ENCODE measurements around the gene ZNF783. TPM values are rescaled to one million over a fixed set of nuclear protein-coding genes. Genes with fewer than 3 reads are reported as not detected.
"Not testable (repeated sequence)": the region's sequence is repeated elsewhere in the genome, so short reads cannot be mapped to it uniquely, and the experiment has no call there.

Gene ZNF783
- total RNA-seq, 5 donors from 2014 or later (not counting 1 experiment from before 2014, with no cell fraction given) = 31.1 to 49.4 (median 46.6) TPM

DNA sequence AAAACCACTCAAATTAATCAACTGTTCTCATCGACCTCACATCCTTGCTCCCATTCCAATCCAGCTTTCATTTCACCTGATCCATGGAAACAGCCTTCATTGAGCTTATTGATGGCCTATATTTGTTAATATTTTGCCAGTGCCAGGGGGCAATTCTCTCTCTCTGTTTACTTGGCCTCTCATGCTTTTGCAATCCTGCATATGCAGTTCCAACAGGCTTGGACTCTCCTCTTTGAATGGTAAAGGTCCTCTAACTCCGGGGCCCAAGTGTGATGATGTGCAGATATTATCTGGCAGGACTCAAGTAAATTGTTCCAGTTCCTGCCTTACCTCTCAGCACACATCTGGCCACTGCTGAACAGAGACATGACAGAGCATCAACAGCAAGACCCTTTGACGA lies 67.3 kb downstream of the ZNF783 start:
- CTCF ChIA-PET = no interaction called here
- 100% methylated on average over 1 of the region's 3 CpGs for WGBS (ENCODE audit: insufficient coverage)
- no peaks in the 10 kb centered on the region for H3K36me3 Mint-ChIP-seq

DNA sequence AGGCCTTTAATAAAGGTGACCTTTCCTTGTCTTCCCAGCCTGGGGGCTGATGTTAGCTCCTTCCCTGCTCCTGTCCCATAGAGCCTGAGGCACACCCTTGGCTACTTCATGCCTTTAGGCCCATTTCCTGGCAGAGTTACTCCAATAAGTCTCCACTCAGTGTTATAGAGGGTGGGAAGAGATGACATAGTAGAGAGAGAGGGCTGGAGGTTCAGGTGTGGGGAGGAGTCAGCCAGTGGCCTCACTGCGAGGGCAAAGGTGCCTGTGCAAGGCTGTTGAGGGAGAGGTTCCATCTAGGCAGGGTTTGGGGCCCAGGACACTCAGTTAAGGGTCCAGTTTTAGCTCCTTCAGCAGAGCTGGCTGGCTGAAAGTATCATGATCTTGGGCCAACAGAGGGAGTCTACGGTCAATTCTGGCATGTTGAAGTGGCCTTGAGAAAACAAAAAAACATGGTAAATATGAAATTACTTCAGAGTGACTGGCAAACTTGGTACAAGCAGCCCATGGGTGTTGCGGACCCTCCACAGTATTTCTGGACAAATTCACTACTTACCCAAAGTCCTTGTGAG lies 67.9 kb downstream of the ZNF783 start:
- no peak overlapping the region for H3K4me3 Mint-ChIP-seq

More for the DNA sequence above, 67.3 kb downstream of the ZNF783 start:
- H3K27me3 Mint-ChIP-seq = peaks cover 13 to 17% of the 10 kb centered on the region in 2 donors
- no peaks in the 10 kb centered on the region for H3K4me1 ChIP-seq (ENCODE audit: control insufficient read depth in 1 of 2, extremely low read depth in 1 of 2, insufficient read depth in 2 of 2, low read length in 2 of 2)
- peaks cover 0 to 3% (median 0%) of the 10 kb centered on the region in 3 donors for H3K4me1 Mint-ChIP-seq
- DNase-seq (no peak), ATAC-seq (replicated peaks in 1 of 4) (no peak)
- POLR2A ChIA-PET = no interaction called here
- H3K36me3 ChIP-seq (ENCODE audit: control insufficient read depth in 2 of 2, extremely low read depth in 1 of 2, insufficient read depth in 1 of 2, low read length in 1 of 2) = no peaks in the 10 kb centered on the region
- no peak overlapping the region for H3K4me3 ChIP-seq (ENCODE audit: control insufficient read depth in 1 of 2, extremely low read depth in 1 of 2, low read length in 1 of 2)
- H3K27ac Mint-ChIP-seq = no peak overlapping the region
- no peak overlapping the region for H3K4me3 Mint-ChIP-seq
- peaks cover 0 to 6% of the 10 kb centered on the region in 2 experiments for H3K27me3 ChIP-seq (replicated peaks in 1 of 2; ENCODE audit: control insufficient read depth in 2 of 2, extremely low read depth in 1 of 2, insufficient read depth in 2 of 2, low read length in 1 of 2)
- H3K9me3 ChIP-seq = no peaks in the 10 kb centered on the region
- H3K9me3 Mint-ChIP-seq = peaks cover 3 to 4% (median 3%) of the 10 kb centered on the region in 3 donors
- no peak overlapping the region for H3K27ac ChIP-seq (ENCODE audit: low read length)

DNA sequence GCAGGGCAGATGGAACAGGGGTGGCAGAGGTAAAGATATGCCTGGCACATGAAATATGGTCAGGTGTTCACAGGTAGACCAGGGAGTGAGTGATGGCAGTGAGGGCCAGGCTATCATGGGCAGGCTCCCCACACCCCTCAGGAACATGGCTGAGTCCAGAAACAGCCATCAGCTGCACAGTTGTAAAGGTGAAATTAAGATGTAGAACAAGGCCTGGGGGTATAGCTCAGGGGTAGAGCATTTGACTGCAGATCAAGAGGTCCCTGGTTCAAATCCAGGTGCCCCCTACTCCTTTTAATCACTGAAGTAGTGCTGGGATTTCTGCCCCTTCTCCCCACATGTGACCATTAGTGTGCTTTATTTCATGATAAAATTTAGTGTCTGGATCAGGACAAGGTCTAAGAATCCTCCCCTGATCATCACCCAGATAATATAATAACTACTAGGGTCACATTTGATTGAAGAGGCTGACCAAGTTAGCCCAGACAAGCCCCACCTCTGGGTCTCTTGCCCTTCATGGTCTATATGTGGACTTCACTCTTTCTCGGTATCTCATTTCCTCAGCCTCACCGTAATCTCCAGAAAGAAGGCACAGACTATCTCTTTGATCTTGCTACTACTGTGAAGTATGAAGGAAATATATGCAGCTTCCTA lies 69.0 kb downstream of the ZNF783 start:
- Histone ChIP-seq H3K27me3 (replicated peaks in 1 of 2; ENCODE audit: control insufficient read depth in 2 of 2, extremely low read depth in 1 of 2, insufficient read depth in 2 of 2, low read length in 1 of 2) (peaks cover 0 to 6% of the 10 kb centered on the region in 2 experiments), H3K9me3 (no peaks in the 10 kb centered on the region), H3K36me3 (ENCODE audit: control insufficient read depth in 2 of 2, extremely low read depth in 1 of 2, insufficient read depth in 1 of 2, low read length in 1 of 2) (no peaks in the 10 kb centered on the region), H3K4me3 (ENCODE audit: control insufficient read depth in 1 of 2, extremely low read depth in 1 of 2, low read length in 1 of 2) (no peak overlapping the region), H3K27ac (ENCODE audit: low read length) (no peak overlapping the region), H3K4me1 (ENCODE audit: control insufficient read depth in 1 of 2, extremely low read depth in 1 of 2, insufficient read depth in 2 of 2, low read length in 2 of 2) (no peaks in the 10 kb centered on the region)
- ATAC-seq (replicated peaks in 1 of 4) (no peak), DNase-seq (no peak)
- no peak overlapping the region for H3K4me3 Mint-ChIP-seq
- CTCF ChIA-PET = interaction anchor here in 1 of 2 donors (0.6 kb wide), 1 partner anchor 203 kb away, joined by 4 read pairs; no protein-coding TSS in a partner anchor
- no CpG with 5 or more reads among the region's 2 CpGs for WGBS (ENCODE audit: insufficient coverage)
- POLR2A ChIA-PET = no interaction called here
- no peaks in the 10 kb centered on the region for H3K36me3 Mint-ChIP-seq
- no peak overlapping the region for H3K27ac Mint-ChIP-seq
- peaks cover 13 to 17% of the 10 kb centered on the region in 2 donors for H3K27me3 Mint-ChIP-seq
- H3K9me3 Mint-ChIP-seq = peaks cover 3 to 4% (median 3%) of the 10 kb centered on the region in 3 donors
- no peaks in the 10 kb centered on the region for H3K4me1 Mint-ChIP-seq

More for the DNA sequence above, 67.9 kb downstream of the ZNF783 start:
- DNase-seq = no peak
- Histone ChIP-seq H3K4me1 (ENCODE audit: control insufficient read depth in 1 of 2, extremely low read depth in 1 of 2, insufficient read depth in 2 of 2, low read length in 2 of 2) (no peaks in the 10 kb centered on the region), H3K4me3 (ENCODE audit: control insufficient read depth in 1 of 2, extremely low read depth in 1 of 2, low read length in 1 of 2) (no peak overlapping the region), H3K27ac (ENCODE audit: low read length) (no peak overlapping the region), H3K9me3 (no peaks in the 10 kb centered on the region), H3K36me3 (ENCODE audit: control insufficient read depth in 2 of 2, extremely low read depth in 1 of 2, insufficient read depth in 1 of 2, low read length in 1 of 2) (no peaks in the 10 kb centered on the region), H3K27me3 (replicated peaks in 1 of 2; ENCODE audit: control insufficient read depth in 2 of 2, extremely low read depth in 1 of 2, insufficient read depth in 2 of 2, low read length in 1 of 2) (peaks cover 0 to 6% of the 10 kb centered on the region in 2 experiments)
- ChIA-PET CTCF (no interaction called here), POLR2A (no interaction called here)
- peaks cover 3 to 4% (median 3%) of the 10 kb centered on the region in 3 donors for H3K9me3 Mint-ChIP-seq
- WGBS (ENCODE audit: insufficient coverage) = 75% methylated on average over 2 of the region's 3 CpGs
- H3K36me3 Mint-ChIP-seq = no peaks in the 10 kb centered on the region
- H3K27me3 Mint-ChIP-seq = peaks cover 13 to 17% of the 10 kb centered on the region in 2 donors
- H3K27ac Mint-ChIP-seq = no peak overlapping the region
- peaks cover 0 to 3% (median 0%) of the 10 kb centered on the region in 3 donors for H3K4me1 Mint-ChIP-seq
- ATAC-seq (replicated peaks in 1 of 4) = no peak

DNA sequence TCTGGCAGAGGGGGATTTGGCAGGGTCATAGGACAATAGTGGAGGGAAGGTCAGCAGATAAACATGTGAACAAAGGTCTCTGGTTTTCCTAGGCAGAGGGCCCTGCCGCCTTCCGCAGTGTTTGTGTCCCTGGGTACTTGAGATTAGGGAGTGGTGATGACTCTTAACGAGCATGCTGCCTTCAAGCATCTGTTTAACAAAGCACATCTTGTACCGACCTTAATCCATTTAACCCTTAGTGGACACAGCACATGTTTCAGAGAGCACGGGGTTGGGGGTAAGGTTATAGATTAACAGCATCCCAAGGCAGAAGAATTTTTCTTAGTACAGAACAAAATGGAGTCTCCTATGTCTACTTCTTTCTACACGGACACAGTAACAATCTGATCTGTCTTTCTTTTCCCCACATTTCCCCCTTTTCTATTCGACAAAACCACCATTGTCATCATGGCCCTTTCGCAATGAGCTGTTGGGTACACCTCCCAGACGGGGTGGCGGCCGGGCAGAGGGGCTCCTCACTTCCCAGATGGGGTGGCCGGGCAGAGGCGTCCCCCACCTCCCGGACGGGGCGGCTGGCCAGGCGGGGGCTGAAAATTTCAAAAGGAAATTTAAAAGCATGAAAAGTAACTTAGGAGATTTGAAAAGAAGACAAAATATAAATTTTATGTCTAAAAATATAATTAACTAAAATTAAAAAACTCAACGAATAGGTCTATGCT lies 70.8 kb downstream of the ZNF783 start:
- ATAC-seq (replicated peaks in 1 of 4); H3K4me1 Mint-ChIP-seq; H3K4me3 Mint-ChIP-seq; H3K9me3 ChIP-seq; H3K27me3 ChIP-seq (replicated peaks in 1 of 2; ENCODE audit: control insufficient read depth in 2 of 2, extremely low read depth in 1 of 2, insufficient read depth in 2 of 2, low read length in 1 of 2); H3K27ac Mint-ChIP-seq; CTCF ChIA-PET; H3K4me3 ChIP-seq (ENCODE audit: control insufficient read depth in 1 of 2, extremely low read depth in 1 of 2, low read length in 1 of 2); H3K27ac ChIP-seq (ENCODE audit: low read length); H3K36me3 Mint-ChIP-seq; H3K4me1 ChIP-seq (ENCODE audit: control insufficient read depth in 1 of 2, extremely low read depth in 1 of 2, insufficient read depth in 2 of 2, low read length in 2 of 2); DNase-seq; H3K9me3 Mint-ChIP-seq; H3K36me3 ChIP-seq (ENCODE audit: control insufficient read depth in 2 of 2, extremely low read depth in 1 of 2, insufficient read depth in 1 of 2, low read length in 1 of 2); POLR2A ChIA-PET: not testable (repeated sequence)
- WGBS (ENCODE audit: insufficient coverage) = no CpG with 5 or more reads among the region's 18 CpGs
- H3K27me3 Mint-ChIP-seq = peaks cover 13 to 17% of the 10 kb centered on the region in 2 donors

DNA sequence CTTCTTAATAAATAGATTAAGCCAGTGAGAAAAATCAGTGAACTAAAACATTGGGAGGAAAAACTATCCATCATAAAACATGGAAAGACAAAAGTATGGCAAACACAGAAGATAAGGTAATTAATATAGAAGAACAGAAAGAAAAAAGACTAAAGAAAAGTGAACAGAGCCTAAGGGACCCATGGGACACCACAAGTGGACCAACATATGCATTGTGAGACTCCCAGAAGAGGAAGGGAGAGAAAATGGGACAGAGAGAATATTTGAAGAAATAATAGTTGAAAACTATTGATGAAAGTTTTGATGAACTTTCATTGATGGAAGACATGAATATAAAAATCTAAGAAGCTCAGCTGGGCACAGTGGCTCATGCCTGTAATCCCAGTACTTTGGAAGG lies 71.3 kb downstream of the ZNF783 start:
- no peaks in the 10 kb centered on the region for H3K9me3 ChIP-seq
- Mint-ChIP-seq H3K9me3 (peaks cover 3 to 4% (median 3%) of the 10 kb centered on the region in 3 donors), H3K4me1 (no peaks in the 10 kb centered on the region), H3K27ac (no peak overlapping the region), H3K4me3 (no peak overlapping the region), H3K36me3 (no peaks in the 10 kb centered on the region), H3K27me3 (peaks cover 13 to 17% of the 10 kb centered on the region in 2 donors)
- ATAC-seq (replicated peaks in 1 of 4) (no peak), DNase-seq (no peak)
- POLR2A ChIA-PET = no interaction called here
- no peak overlapping the region for H3K27ac ChIP-seq (ENCODE audit: low read length)
- no peaks in the 10 kb centered on the region for H3K36me3 ChIP-seq (ENCODE audit: control insufficient read depth in 2 of 2, extremely low read depth in 1 of 2, insufficient read depth in 1 of 2, low read length in 1 of 2)
- CTCF ChIA-PET = interaction anchor here in 1 of 2 donors (1.2 kb wide), 1 partner anchor 10 kb away, joined by 7 read pairs; no protein-coding TSS in a partner anchor
- no peak overlapping the region for H3K4me3 ChIP-seq (ENCODE audit: control insufficient read depth in 1 of 2, extremely low read depth in 1 of 2, low read length in 1 of 2)
- no peaks in the 10 kb centered on the region for H3K4me1 ChIP-seq (ENCODE audit: control insufficient read depth in 1 of 2, extremely low read depth in 1 of 2, insufficient read depth in 2 of 2, low read length in 2 of 2)
- H3K27me3 ChIP-seq (replicated peaks in 1 of 2; ENCODE audit: control insufficient read depth in 2 of 2, extremely low read depth in 1 of 2, insufficient read depth in 2 of 2, low read length in 1 of 2) = peaks cover 0 to 6% of the 10 kb centered on the region in 2 experiments

DNA sequence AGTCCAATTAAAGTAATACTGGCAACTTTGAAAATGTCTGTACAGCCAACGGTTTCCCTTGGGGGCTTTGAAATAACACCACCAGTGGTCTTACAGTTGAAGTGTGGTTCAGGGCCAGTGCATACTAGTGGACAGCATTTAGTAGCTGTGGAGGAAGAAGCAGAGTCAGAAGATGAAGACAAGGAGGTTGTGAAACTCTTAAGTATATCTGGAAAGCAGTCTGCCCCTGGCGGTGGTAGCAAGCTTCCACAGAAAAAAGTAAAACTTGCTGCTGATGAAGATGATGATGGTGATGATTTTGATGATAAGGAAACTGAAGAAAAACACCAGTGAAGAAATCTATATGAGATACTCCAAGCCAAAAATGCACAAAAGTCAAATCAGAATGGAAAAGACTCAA lies 72.2 kb downstream of the ZNF783 start:
- ATAC-seq (replicated peaks in 1 of 4) (no peak), DNase-seq (no peak)
- WGBS (ENCODE audit: insufficient coverage) = 43% methylated on average over 1 of the region's 2 CpGs
- H3K4me1 Mint-ChIP-seq = no peaks in the 10 kb centered on the region
- no peaks in the 10 kb centered on the region for H3K4me1 ChIP-seq (ENCODE audit: control insufficient read depth in 1 of 2, extremely low read depth in 1 of 2, insufficient read depth in 2 of 2, low read length in 2 of 2)
- no peak overlapping the region for H3K27ac Mint-ChIP-seq
- no peaks in the 10 kb centered on the region for H3K36me3 Mint-ChIP-seq
- no peaks in the 10 kb centered on the region for H3K36me3 ChIP-seq (ENCODE audit: control insufficient read depth in 2 of 2, extremely low read depth in 1 of 2, insufficient read depth in 1 of 2, low read length in 1 of 2)
- no peaks in the 10 kb centered on the region for H3K9me3 ChIP-seq
- H3K9me3 Mint-ChIP-seq = peaks cover 3 to 4% (median 3%) of the 10 kb centered on the region in 3 donors
- peaks cover 0 to 6% of the 10 kb centered on the region in 2 experiments for H3K27me3 ChIP-seq (replicated peaks in 1 of 2; ENCODE audit: control insufficient read depth in 2 of 2, extremely low read depth in 1 of 2, insufficient read depth in 2 of 2, low read length in 1 of 2)
- CTCF ChIA-PET = interaction anchor here in 1 of 2 donors (1.2 kb wide), 1 partner anchor 11 kb away, joined by 7 read pairs; no protein-coding TSS in a partner anchor
- H3K4me3 Mint-ChIP-seq = no peak overlapping the region
- no peak overlapping the region for H3K27ac ChIP-seq (ENCODE audit: low read length)
- POLR2A ChIA-PET = no interaction called here
- H3K4me3 ChIP-seq (ENCODE audit: control insufficient read depth in 1 of 2, extremely low read depth in 1 of 2, low read length in 1 of 2) = no peak overlapping the region
- H3K27me3 Mint-ChIP-seq = peaks cover 13 to 17% of the 10 kb centered on the region in 2 donors

All from T-cell (primary cell).